ENCODE results near the gene MT1H. TPM values are rescaled to one million over a fixed set of nuclear protein-coding genes. Genes with fewer than 3 reads are reported as not detected.
"Not testable (repeated sequence)": the region's sequence is repeated elsewhere in the genome, so short reads cannot be mapped to it uniquely, and the experiment has no call there.

MT1H gene
- total RNA-seq, 1 experiment from 2014 or later = not detected

GRCh38 chr16:56684926-56685590 is 15.4 kb downstream of the MT1H start:
- no peak for DNase-seq (ENCODE audit: low read depth)

GRCh38 chr16:56686758-56687157 is 17.1 kb downstream of the MT1H start:
- DNase-seq (ENCODE audit: low read depth) = no peak

GRCh38 chr16:56688762-56689161 is 19.1 kb downstream of the MT1H start:
- no peak for DNase-seq (ENCODE audit: low read depth)

- DNase-seq (ENCODE audit: low read depth) = no peak
Measured at GRCh38 chr16:56689171-56689570, 19.6 kb downstream of the MT1H start.

GRCh38 chr16:56690420-56691122 is 21.0 kb downstream of the MT1H start:
- no peak for DNase-seq (ENCODE audit: low read depth)

- peak; percentile 66 for DNase-seq (ENCODE audit: low read depth)
Measured at GRCh38 chr16:56691885-56692284, 22.3 kb downstream of the MT1H start.

- no peak for DNase-seq (ENCODE audit: low read depth)
Measured at GRCh38 chr16:56695246-56695645, 25.6 kb downstream of the MT1H start.

GRCh38 chr16:56697456-56698155 is 28.0 kb downstream of the MT1H start:
- no peak for DNase-seq (ENCODE audit: low read depth)

- no peak for DNase-seq (ENCODE audit: low read depth)
Measured at GRCh38 chr16:56700195-56700594, 30.6 kb downstream of the MT1H start.

- DNase-seq (ENCODE audit: low read depth) = no peak
Measured at GRCh38 chr16:56700631-56701030, 31.0 kb downstream of the MT1H start.

GRCh38 chr16:56701534-56701933 is 31.9 kb downstream of the MT1H start:
- no peak for DNase-seq (ENCODE audit: low read depth)

- no peak for DNase-seq (ENCODE audit: low read depth)
Measured at GRCh38 chr16:56702836-56703235, 33.2 kb downstream of the MT1H start.

- DNase-seq (ENCODE audit: low read depth) = no peak
Measured at GRCh38 chr16:56708525-56709442, 39.2 kb downstream of the MT1H start.

GRCh38 chr16:56709443-56710040 is 39.9 kb downstream of the MT1H start:
- DNase-seq (ENCODE audit: low read depth) = no peak

GRCh38 chr16:56710181-56710737 is 40.6 kb downstream of the MT1H start:
- no peak for DNase-seq (ENCODE audit: low read depth)

- DNase-seq (ENCODE audit: low read depth) = no peak
Measured at GRCh38 chr16:56711862-56712261, 42.2 kb downstream of the MT1H start.

- no peak for DNase-seq (ENCODE audit: low read depth)
Measured at GRCh38 chr16:56713794-56714193, 44.2 kb downstream of the MT1H start.

GRCh38 chr16:56715126-56715525 is 45.5 kb downstream of the MT1H start:
- peak; percentile 17 for DNase-seq (ENCODE audit: low read depth)

GRCh38 chr16:56716761-56717160 is 47.1 kb downstream of the MT1H start:
- no peak for DNase-seq (ENCODE audit: low read depth)

- DNase-seq (ENCODE audit: low read depth) = not testable (repeated sequence)
Measured at GRCh38 chr16:56717532-56717931, 47.9 kb downstream of the MT1H start.

Measured in RPMI7951 (cell line).